OCI-LY7 (cell line): ENCODE data around the gene MPV17.

ENCODE experiments used
- EZH2phosphoT487 ChIP-seq: fragments of 200-600 bp; sonication (generic); IDR thresholded peaks from 2 replicates; pipeline ENCODE4 v1.6.1; 2018; ENCODE audit warnings: low read depth, borderline replicate concordance, mild to moderate bottlenecking, mixed run types, antibody characterized with exemption, low read length, moderate library complexity, mixed read lengths
- TF ChIP-seq, protein P1 (sequence below): fragments of 200-600 bp; sonication (generic); conservative IDR thresholded peaks from 2 replicates; pipeline ENCODE4 v1.5.1; 2014; ENCODE audit warnings: mild to moderate bottlenecking, antibody characterized with exemption, low read length, moderate library complexity, mixed read lengths

DNA sequence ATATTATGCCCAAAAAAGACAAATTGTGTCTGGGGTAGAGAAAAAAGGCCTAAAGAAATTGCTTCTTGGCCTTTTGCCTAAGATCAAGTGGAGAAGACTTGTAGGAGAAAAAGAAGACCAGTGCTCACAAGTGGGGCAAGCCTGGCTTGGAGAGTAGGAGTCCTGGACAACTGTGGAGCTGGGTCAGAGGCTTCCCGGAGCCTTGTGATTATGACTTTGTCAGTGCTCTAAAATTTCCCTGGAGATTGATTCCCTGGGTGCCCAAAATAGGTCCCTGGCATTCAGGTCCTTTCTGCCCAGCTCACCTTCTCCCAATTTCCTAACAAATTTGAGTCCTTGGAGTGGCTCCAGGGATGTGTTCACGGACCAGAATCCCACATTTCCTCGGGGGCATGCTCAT lies 41.5 kb downstream of the MPV17 start:
- TF ChIP-seq, protein P1, sequence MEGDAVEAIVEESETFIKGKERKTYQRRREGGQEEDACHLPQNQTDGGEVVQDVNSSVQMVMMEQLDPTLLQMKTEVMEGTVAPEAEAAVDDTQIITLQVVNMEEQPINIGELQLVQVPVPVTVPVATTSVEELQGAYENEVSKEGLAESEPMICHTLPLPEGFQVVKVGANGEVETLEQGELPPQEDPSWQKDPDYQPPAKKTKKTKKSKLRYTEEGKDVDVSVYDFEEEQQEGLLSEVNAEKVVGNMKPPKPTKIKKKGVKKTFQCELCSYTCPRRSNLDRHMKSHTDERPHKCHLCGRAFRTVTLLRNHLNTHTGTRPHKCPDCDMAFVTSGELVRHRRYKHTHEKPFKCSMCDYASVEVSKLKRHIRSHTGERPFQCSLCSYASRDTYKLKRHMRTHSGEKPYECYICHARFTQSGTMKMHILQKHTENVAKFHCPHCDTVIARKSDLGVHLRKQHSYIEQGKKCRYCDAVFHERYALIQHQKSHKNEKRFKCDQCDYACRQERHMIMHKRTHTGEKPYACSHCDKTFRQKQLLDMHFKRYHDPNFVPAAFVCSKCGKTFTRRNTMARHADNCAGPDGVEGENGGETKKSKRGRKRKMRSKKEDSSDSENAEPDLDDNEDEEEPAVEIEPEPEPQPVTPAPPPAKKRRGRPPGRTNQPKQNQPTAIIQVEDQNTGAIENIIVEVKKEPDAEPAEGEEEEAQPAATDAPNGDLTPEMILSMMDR, result no peak
- no peak for TF ChIP-seq EZH2phosphoT487
